Endothelial cell of umbilical vein (primary cell): Measurements from ENCODE around the gene RSRC1. TPM values are rescaled to one million over a fixed set of nuclear protein-coding genes. Genes with fewer than 3 reads are reported as not detected.

Experiments used
- BruUV-seq: library from RNA; stranded (reverse); fragments of 400-500 nt; replicated peaks from 2 replicates; lab custom pipeline; 2021; lab: Mats Ljungman, UMichigan
- CTCF ChIA-PET: fragments of 300-600, 350-600 bp; sonication (Branson Sonifier 250); formaldehyde crosslinking; loops from one replicate; lab custom pipeline; 2021; ENCODE audit warnings: antibody characterized with exemption, inconsistent platforms; lab: Charles Lee
- POLR2A ChIA-PET: fragments of 300-600, 350-600 bp; sonication (Branson Sonifier 250); formaldehyde crosslinking; loops from one replicate; lab custom pipeline; 2021; ENCODE audit warnings: antibody characterized with exemption, inconsistent platforms; lab: Charles Lee
- DNase-seq: peaks from one replicate; pipeline ENCODE4 v3.0.0-alpha.2; 2011; ENCODE audit warnings: low read depth, low spot score
- FAIRE-seq: peaks from 2 replicates; lab custom pipeline; 2011; peaks lifted over from hg19 to GRCh38; lab: Jason Lieb, UNC
- H2AFZ ChIP-seq: 2 replicates; pipeline ENCODE4 v1.6.0; 2012; ENCODE audit warnings: low read depth, low read length, control low read depth, inconsistent platforms
- H3K27ac ChIP-seq: 2 replicates; pipeline ENCODE4 v1.5.1; 2011; ENCODE audit warnings: low read depth, mild to moderate bottlenecking, control low read depth, low read length, moderate library complexity; ENCODE audit not compliant: insufficient read depth
- H3K27me3 ChIP-seq, 2 experiments: 2 replicates each; pipeline versions ENCODE4 v1.6.0 to v1.6.1; 2011; ENCODE audit warnings: low read length in 2 of 2, mixed read lengths in 1 of 2; ENCODE audit not compliant: control insufficient read depth in 2 of 2, insufficient read depth in 2 of 2
- H3K36me3 ChIP-seq, 2 experiments: 2 replicates in 1 of 2; 3 replicates in 1 of 2; pipeline ENCODE4 v1.5.1; 2011; ENCODE audit warnings: low read length in 2 of 2, mild to moderate bottlenecking in 1 of 2, moderate library complexity in 1 of 2; ENCODE audit not compliant: control insufficient read depth in 2 of 2, insufficient read depth in 2 of 2; ENCODE audit errors: extremely low read depth in 1 of 2
- H3K4me1 ChIP-seq: 3 replicates; pipeline ENCODE4 v1.5.1; 2011; ENCODE audit warnings: mild to moderate bottlenecking, low read length; ENCODE audit not compliant: control insufficient read depth, insufficient read depth; ENCODE audit errors: extremely low read depth
- H3K4me2 ChIP-seq: 2 replicates; pipeline ENCODE4 v1.6.1; 2011; ENCODE audit warnings: low read length, control low read depth, mixed read lengths; ENCODE audit not compliant: insufficient read depth
- H3K4me3 ChIP-seq, 3 experiments: fragments of 200-600 bp in 1 of 3; sonication (generic), shearing (Covaris generic) in 1 of 3; replicated peaks in 1 of 3; 2 replicates each; pipeline ENCODE4 v1.5.1; 2011 to 2016; ENCODE audit warnings: control low read depth in 3 of 3, low read length in 3 of 3, mild to moderate bottlenecking in 2 of 3, inconsistent platforms in 1 of 3, low read depth in 1 of 3, moderate library complexity in 1 of 3; ENCODE audit not compliant: insufficient read depth in 1 of 3
- H3K79me2 ChIP-seq: 2 replicates; pipeline ENCODE4 v1.6.0; 2012; ENCODE audit warnings: low read length, inconsistent platforms; ENCODE audit not compliant: control insufficient read depth, insufficient read depth
- H3K9ac ChIP-seq: replicated peaks from 2 replicates; pipeline ENCODE3; 2011; ENCODE audit warnings: low read length, control low read depth; ENCODE audit not compliant: insufficient read depth; ENCODE audit errors: extremely low read depth
- H3K9me1 ChIP-seq: replicated peaks from 3 replicates; pipeline ENCODE4 v1.6.0; 2011; ENCODE audit warnings: mild to moderate bottlenecking, low read length; ENCODE audit not compliant: control insufficient read depth, insufficient read depth; ENCODE audit errors: extremely low read depth
- H3K9me3 ChIP-seq: replicated peaks from 2 replicates; pipeline ENCODE4 v1.5.1; 2012; ENCODE audit warnings: low read length, inconsistent platforms; ENCODE audit not compliant: control insufficient read depth, insufficient read depth
- H4K20me1 ChIP-seq: replicated peaks from 2 replicates; pipeline ENCODE3; 2011; ENCODE audit warnings: mild to moderate bottlenecking, low read length; ENCODE audit not compliant: control insufficient read depth, insufficient read depth; ENCODE audit errors: extremely low read depth
- EZH2 ChIP-seq: IDR thresholded peaks from 2 replicates; pipeline ENCODE4 v1.6.1; 2012; ENCODE audit warnings: borderline replicate concordance, low read depth, mild to moderate bottlenecking, moderate library complexity, low read length, inconsistent platforms; ENCODE audit not compliant: severe bottlenecking
- FOS ChIP-seq: IDR thresholded peaks from 2 replicates; pipeline ENCODE4 v1.6.1; 2011; ENCODE audit warnings: mild to moderate bottlenecking, low read length, moderate library complexity, borderline replicate concordance; ENCODE audit not compliant: insufficient read depth
- GATA2 ChIP-seq: IDR thresholded peaks from 2 replicates; pipeline ENCODE4 v1.7.0; 2011; ENCODE audit warnings: low read depth, mild to moderate bottlenecking, moderate library complexity, mixed read lengths, low read length; ENCODE audit not compliant: insufficient read length, insufficient read depth
- JUN ChIP-seq: IDR thresholded peaks from 2 replicates; pipeline ENCODE4 v1.6.1; 2011; ENCODE audit warnings: borderline replicate concordance, low read depth; ENCODE audit not compliant: insufficient read length, insufficient read depth
- MYC ChIP-seq: IDR thresholded peaks from one replicate; pipeline ENCODE4 v1.6.1; 2011; ENCODE audit warnings: mild to moderate bottlenecking, low read depth, low read length
- POLR2A ChIP-seq: IDR thresholded peaks from 2 replicates; pipeline ENCODE4 v1.6.1; 2012; ENCODE audit warnings: low read depth, mild to moderate bottlenecking, control low read depth, low read length
- POLR2AphosphoS5 ChIP-seq: IDR thresholded peaks from 2 replicates; pipeline ENCODE4 v1.6.1; 2012; ENCODE audit warnings: low read depth, mild to moderate bottlenecking, control low read depth, low read length, moderate library complexity; ENCODE audit not compliant: insufficient read depth
- dilution Hi-C: fragments of 300-500 bp; cut with MboI; formaldehyde crosslinking; loops from one replicate; pipeline ENCODE4 v1.15.0; 2019; ENCODE audit warnings: low sequenced_read_pairs; ENCODE audit not compliant: extremely low pct_ligation_motif_present
- intact Hi-C: fragments of 100-400 bp; cut with micrococcal nuclease; formaldehyde crosslinking; loops from one replicate; pipeline ENCODE4 v1.10.0; 2022
- polyA plus RNA-seq, 4 experiments: library from polyadenylated mRNA; depleted of rRNA in 3 of 4; stranded (reverse) in 3 of 4; unstranded in 1 of 4; fragments of >200 nt; gene quantifications; 2 replicates each; pipeline versions ENCODE4 v1.2.1 to v1.2.3, GENCODE V29; 2011 to 2012; ENCODE audit warnings: missing spikeins in 1 of 4
- total RNA-seq: library from RNA; stranded (reverse); gene quantifications from 2 replicates; pipeline ENCODE4 v1.2.3, GENCODE V29; 2021
- TF ChIP-seq, protein P1 (sequence below): IDR thresholded peaks from 2 replicates; pipeline ENCODE4 v1.6.1; 2011; ENCODE audit not compliant: insufficient read depth, insufficient read length
- TF ChIP-seq, protein P2 (sequence below), 2 donors: IDR thresholded peaks; 1 replicate in 1 of 2; 2 replicates in 1 of 2; pipeline ENCODE4 v1.5.1; 2011; ENCODE audit warnings: low read length in 2 of 2, mild to moderate bottlenecking in 2 of 2, moderate library complexity in 2 of 2, control low read depth in 1 of 2, inconsistent platforms in 1 of 2, low read depth in 1 of 2; ENCODE audit not compliant: insufficient read depth in 1 of 2; ENCODE audit errors: extremely low read depth in 1 of 2

RSRC1 gene
- total and polyA plus RNA-seq, 2 donors (not counting 3 experiments of a cell fraction or from before 2014, with no cell fraction given), result 1.8 to 25.4 TPM

DNA sequence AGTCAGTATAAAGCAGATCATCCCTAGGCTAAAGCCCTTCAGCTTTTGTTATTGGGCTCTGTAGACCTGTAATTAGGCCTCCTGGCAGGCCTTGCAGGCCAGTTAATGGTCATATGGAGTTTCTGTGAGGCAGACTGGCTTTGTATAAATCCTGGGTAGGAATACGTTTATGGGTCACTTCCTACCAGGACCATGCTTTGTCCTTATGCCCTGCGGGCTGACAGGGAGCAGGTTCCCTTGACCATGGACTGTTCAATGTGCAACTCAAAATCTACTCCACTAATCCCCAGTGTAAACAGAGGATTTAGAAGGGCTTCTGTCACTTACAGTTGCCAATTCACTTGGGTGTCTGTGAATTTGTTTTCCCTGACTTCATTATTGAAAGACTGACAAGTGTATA, 258.4 kb downstream of the RSRC1 start:
- dilution Hi-C loops (no loop called here), intact Hi-C loops (no loop called here)
- Histone ChIP-seq H4K20me1 (no peaks in the 10 kb centered on the region), H3K27me3 (no peaks in the 10 kb centered on the region), H3K4me1 (no peaks in the 10 kb centered on the region), H3K9me1 (no peaks in the 10 kb centered on the region), H3K9me3 (no peaks in the 10 kb centered on the region), H3K4me3 (no peak overlapping the region), H3K79me2 (no peaks in the 10 kb centered on the region), H3K36me3 (no peaks in the 10 kb centered on the region), H3K4me2 (no peak overlapping the region), H3K27ac (no peak overlapping the region), H3K9ac (no peak overlapping the region), H2AFZ (no peak overlapping the region)
- TF ChIP-seq, protein P1, sequence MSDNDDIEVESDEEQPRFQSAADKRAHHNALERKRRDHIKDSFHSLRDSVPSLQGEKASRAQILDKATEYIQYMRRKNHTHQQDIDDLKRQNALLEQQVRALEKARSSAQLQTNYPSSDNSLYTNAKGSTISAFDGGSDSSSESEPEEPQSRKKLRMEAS, result no peak
- TF ChIP-seq GATA2 (no peak), POLR2AphosphoS5 (no peak), EZH2 (no peak), MYC (no peak), FOS (no peak), POLR2A (no peak), JUN (no peak)
- TF ChIP-seq, protein P2, sequence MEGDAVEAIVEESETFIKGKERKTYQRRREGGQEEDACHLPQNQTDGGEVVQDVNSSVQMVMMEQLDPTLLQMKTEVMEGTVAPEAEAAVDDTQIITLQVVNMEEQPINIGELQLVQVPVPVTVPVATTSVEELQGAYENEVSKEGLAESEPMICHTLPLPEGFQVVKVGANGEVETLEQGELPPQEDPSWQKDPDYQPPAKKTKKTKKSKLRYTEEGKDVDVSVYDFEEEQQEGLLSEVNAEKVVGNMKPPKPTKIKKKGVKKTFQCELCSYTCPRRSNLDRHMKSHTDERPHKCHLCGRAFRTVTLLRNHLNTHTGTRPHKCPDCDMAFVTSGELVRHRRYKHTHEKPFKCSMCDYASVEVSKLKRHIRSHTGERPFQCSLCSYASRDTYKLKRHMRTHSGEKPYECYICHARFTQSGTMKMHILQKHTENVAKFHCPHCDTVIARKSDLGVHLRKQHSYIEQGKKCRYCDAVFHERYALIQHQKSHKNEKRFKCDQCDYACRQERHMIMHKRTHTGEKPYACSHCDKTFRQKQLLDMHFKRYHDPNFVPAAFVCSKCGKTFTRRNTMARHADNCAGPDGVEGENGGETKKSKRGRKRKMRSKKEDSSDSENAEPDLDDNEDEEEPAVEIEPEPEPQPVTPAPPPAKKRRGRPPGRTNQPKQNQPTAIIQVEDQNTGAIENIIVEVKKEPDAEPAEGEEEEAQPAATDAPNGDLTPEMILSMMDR (IDR thresholded peaks at IDR 0.05; ENCODE audit: extremely low read depth in 1 of 2, insufficient read depth in 1 of 2, low read depth in 1 of 2, low read length in 2 of 2), result no peak
- no peak for FAIRE-seq
- POLR2A ChIA-PET, result no interaction called here
- CTCF ChIA-PET, result interaction anchor here (1.0 to 1.3 kb wide), 2 partner anchors 9 to 37 kb away, joined by 3 read pairs; no protein-coding TSS in a partner anchor
- no peak for DNase-seq
- BruUV-seq, result no TSS peak
